Vagina (tissue), 2 donors: ENCODE data around the gene CRELD2. TPM values are rescaled to one million over a fixed set of nuclear protein-coding genes. Genes with fewer than 3 reads are reported as not detected.

ENCODE experiments used
- DNase-seq, 2 donors: peaks; one replicate each; pipeline ENCODE4 v3.0.0-alpha.2; 2017; ENCODE audit errors: extremely low spot score in 2 of 2
- H3K27ac ChIP-seq: fragments of 200-600 bp; sonication (generic); one replicate; pipeline ENCODE4 v1.5.1; 2019
- H3K27me3 ChIP-seq: fragments of 200-600 bp; sonication (generic); one replicate; pipeline ENCODE4 v1.5.1; 2019
- H3K36me3 ChIP-seq, 2 donors: fragments of 200-600 bp; sonication (generic); one replicate each; pipeline ENCODE4 v1.5.1; 2017 to 2019
- H3K4me1 ChIP-seq: fragments of 200-600 bp; sonication (generic); one replicate; pipeline ENCODE4 v1.5.1; 2019
- H3K4me3 ChIP-seq, 2 donors: fragments of 200-600 bp; sonication (generic); 1 replicate in 1 of 2; 2 replicates in 1 of 2; pipeline ENCODE4 v1.5.1; 2016 to 2019
- H3K9me3 ChIP-seq: fragments of 200-600 bp; sonication (generic); one replicate; pipeline ENCODE4 v1.5.1; 2019
- POLR2A ChIP-seq, 2 donors: fragments of 450-650 bp; IDR thresholded peaks; one replicate each; pipeline ENCODE4 v1.6.1; 2017; ENCODE audit warnings: antibody characterized with exemption in 2 of 2, mild to moderate bottlenecking in 2 of 2, moderate library complexity in 2 of 2
- POLR2AphosphoS5 ChIP-seq, 2 donors: sonication (generic); formaldehyde crosslinking; IDR thresholded peaks; one replicate each; pipeline ENCODE4 v1.9.0; 2017; ENCODE audit warnings: antibody characterized with exemption in 2 of 2, mild to moderate bottlenecking in 2 of 2, low read depth in 1 of 2; ENCODE audit not compliant: insufficient read depth in 1 of 2
- intact Hi-C: fragments of 100-400 bp; cut with DNase I; formaldehyde crosslinking; loops from one replicate; pipeline ENCODE4 v1.15.1; 2023
- total RNA-seq: library from RNA; depleted of rRNA; stranded (reverse); fragments of >200 nt; gene quantifications from one replicate; pipeline ENCODE4 v1.2.3, GENCODE V29; 2016
- TF ChIP-seq, protein P1 (sequence below), 3 experiments: fragments of 450-650 bp in 2 of 3; fragments of 200-600 bp in 1 of 3; sonication (generic) in 1 of 3; IDR thresholded peaks; one replicate each; pipeline ENCODE4 v1.5.1; 2017 to 2019; ENCODE audit warnings: antibody characterized with exemption in 3 of 3, mild to moderate bottlenecking in 2 of 3, moderate library complexity in 2 of 3

CRELD2 gene
- total RNA-seq, 1 donor from 2014 or later: 34.4 TPM

DNA sequence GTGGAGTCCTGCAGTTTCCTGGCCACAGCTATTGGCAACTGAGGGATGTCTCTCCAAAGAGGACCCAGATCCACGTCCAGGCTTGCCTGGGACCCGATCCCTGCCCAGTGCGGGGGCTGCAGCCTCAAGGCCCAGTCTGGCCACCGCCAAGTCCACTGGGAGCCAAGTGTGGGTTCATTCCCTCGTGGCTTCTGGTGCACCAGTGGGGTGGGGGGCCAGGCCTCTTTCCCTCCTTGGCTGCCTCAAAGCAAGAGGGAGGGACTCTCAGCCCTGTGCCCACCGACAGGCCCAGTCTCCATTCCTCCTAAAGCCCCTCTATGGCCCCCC, 28.8 kb downstream of the CRELD2 start:
- intact Hi-C loops: no loop called here
- Histone ChIP-seq H3K4me3 (no peak overlapping the region), H3K9me3 (no peaks in the 10 kb centered on the region), H3K27ac (no peak overlapping the region), H3K27me3 (no peaks in the 10 kb centered on the region), H3K4me1 (peaks cover 39% of the 10 kb centered on the region), H3K36me3 (no peaks in the 10 kb centered on the region)
- TF ChIP-seq, protein P1, sequence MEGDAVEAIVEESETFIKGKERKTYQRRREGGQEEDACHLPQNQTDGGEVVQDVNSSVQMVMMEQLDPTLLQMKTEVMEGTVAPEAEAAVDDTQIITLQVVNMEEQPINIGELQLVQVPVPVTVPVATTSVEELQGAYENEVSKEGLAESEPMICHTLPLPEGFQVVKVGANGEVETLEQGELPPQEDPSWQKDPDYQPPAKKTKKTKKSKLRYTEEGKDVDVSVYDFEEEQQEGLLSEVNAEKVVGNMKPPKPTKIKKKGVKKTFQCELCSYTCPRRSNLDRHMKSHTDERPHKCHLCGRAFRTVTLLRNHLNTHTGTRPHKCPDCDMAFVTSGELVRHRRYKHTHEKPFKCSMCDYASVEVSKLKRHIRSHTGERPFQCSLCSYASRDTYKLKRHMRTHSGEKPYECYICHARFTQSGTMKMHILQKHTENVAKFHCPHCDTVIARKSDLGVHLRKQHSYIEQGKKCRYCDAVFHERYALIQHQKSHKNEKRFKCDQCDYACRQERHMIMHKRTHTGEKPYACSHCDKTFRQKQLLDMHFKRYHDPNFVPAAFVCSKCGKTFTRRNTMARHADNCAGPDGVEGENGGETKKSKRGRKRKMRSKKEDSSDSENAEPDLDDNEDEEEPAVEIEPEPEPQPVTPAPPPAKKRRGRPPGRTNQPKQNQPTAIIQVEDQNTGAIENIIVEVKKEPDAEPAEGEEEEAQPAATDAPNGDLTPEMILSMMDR (IDR thresholded peaks at IDR 0.05): no peak
- no peak for TF ChIP-seq POLR2A (IDR thresholded peaks at IDR 0.05)
- no peak for TF ChIP-seq POLR2AphosphoS5 (IDR thresholded peaks at IDR 0.05; ENCODE audit: insufficient read depth in 1 of 2, low read depth in 1 of 2)
- no peak for DNase-seq

DNA sequence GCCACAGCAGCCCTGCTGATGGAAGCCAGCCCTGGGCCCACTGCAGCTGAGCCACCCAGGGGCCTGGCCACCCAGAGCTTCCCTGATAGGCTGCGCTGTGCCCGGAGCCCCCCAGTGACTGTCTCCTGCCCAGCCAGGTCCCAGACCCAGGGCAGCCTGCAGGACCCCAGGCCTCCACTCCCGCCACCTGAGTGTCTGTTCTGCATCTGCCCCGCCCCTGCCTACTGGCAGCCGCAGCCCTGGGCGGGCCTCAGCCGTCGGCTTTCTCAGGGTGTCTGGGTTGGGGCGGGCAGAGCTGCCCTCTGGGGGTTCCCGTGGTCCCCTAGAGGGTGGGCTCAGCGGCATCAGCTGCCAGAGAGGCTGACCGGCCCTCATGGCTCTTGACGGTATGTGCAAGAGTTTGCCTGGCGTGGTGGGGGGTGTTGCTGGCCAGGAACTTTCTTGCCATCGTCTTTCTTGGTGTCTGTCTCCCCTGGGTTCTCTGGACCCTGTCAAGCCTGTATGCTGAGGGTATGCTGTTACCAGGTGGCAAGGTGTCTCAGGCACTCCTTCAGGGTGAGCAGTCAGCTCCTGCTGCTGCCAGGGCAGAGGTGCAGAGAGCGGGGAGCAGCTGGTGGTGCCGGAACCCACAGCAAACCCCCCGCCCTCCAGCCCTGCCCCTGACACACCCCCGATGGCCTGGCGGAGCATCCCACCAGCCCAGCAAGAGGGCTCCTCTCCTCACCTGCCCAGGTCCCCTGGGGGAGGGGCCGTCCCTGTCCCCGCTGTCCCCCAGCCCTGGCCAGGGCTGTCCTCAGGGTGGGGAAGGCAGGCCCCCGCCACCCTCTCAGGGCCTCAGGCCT, 29.9 kb downstream of the CRELD2 start:
- DNase-seq: no peak
- H3K4me3 ChIP-seq: peak overlapping the region in 1 of 2 donors; percentile 10
- intact Hi-C loops: no loop called here
- TF ChIP-seq POLR2A (IDR thresholded peaks at IDR 0.05) (no peak), POLR2AphosphoS5 (IDR thresholded peaks at IDR 0.05; ENCODE audit: insufficient read depth in 1 of 2, low read depth in 1 of 2) (no peak)
- TF ChIP-seq, protein P1 (IDR thresholded peaks at IDR 0.05): no peak
- no peaks in the 10 kb centered on the region for H3K36me3 ChIP-seq
- H3K4me1 ChIP-seq: peaks cover 49% of the 10 kb centered on the region
- no peaks in the 10 kb centered on the region for H3K9me3 ChIP-seq
- H3K27ac ChIP-seq: peak overlapping the region; percentile 89
- no peaks in the 10 kb centered on the region for H3K27me3 ChIP-seq

DNA sequence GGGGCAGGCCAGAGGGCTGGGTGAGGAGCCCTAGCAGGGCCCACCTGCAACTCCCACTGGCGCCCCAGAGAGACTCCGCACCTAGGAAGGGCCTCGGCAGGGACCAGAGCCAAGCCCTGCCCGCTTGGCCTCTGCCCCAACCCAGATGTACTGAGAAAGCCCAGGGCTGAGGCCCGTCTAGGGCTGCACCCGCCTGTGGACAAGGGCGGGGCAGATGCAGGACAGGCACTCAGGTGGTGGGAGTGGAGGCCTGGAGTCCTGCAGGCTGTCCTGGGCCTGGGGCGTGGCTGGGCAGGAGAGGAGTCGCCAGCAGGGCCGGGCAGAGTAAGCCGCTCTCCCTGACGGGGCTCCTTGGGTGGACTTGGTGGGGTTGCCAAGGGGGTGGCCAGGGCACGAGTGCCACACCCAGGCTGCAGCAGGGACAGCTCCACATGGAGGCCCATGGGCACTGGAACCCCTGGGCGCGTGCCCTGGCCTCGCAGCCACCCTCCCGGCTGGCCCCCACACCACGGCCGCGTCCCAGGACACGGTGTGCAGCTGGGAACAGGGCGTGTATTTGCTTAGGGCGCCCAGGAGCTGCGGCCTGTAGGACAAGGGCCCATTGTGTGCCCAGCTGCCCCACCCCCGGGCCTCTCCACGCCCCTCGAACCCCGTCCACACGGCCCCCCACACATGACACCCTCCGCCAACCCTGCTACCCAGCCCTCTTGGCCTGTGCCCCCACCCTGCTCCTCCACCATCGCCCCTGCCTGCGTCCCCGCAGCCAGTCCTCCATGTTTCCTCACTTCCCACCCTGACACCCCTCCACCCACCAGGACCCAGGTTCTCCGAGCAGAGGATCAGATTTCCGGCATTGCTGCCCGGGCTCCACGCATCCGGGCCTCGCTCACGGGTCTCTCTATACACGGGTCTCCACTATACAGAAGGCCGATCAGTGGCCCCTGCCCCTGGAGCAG, 30.8 kb downstream of the CRELD2 start:
- H3K27me3 ChIP-seq: no peaks in the 10 kb centered on the region
- intact Hi-C loops: no loop called here
- DNase-seq: no peak
- peak in 1 of 2 donors; percentile 12 for TF ChIP-seq POLR2AphosphoS5 (IDR thresholded peaks at IDR 0.05; ENCODE audit: insufficient read depth in 1 of 2, low read depth in 1 of 2)
- TF ChIP-seq, protein P1 (IDR thresholded peaks at IDR 0.05): no peak
- H3K36me3 ChIP-seq: no peaks in the 10 kb centered on the region
- H3K4me1 ChIP-seq: peaks cover 52% of the 10 kb centered on the region
- H3K4me3 ChIP-seq: peak overlapping the region in 1 of 2 donors; percentile 10
- H3K9me3 ChIP-seq: no peaks in the 10 kb centered on the region
- peak overlapping the region; percentile 89 for H3K27ac ChIP-seq

DNA sequence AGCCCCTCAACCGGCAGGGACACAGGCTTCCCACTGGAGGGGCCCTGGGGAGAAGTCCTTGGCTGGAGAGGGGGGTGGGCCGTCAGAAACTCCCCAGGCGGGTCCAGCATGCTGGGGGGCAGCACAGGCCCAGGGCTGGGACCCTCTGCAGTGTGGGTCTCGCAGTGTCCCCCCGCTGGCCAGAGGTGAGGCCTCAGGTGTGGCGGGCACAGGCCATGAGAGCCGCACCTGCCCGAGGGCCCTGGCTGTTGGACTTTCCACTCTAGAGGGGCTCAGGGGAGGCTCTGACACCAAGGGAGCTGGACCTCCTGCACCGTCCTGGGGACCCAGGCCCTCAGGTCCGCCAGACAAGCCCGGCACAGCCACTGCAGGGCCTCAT, 31.5 kb downstream of the CRELD2 start:
- Histone ChIP-seq H3K36me3 (no peaks in the 10 kb centered on the region), H3K27me3 (no peaks in the 10 kb centered on the region), H3K4me3 (no peak overlapping the region), H3K9me3 (no peaks in the 10 kb centered on the region), H3K4me1 (peaks cover 59% of the 10 kb centered on the region), H3K27ac (peak overlapping the region; percentile 89)
- TF ChIP-seq POLR2AphosphoS5 (IDR thresholded peaks at IDR 0.05; ENCODE audit: insufficient read depth in 1 of 2, low read depth in 1 of 2) (no peak), POLR2A (IDR thresholded peaks at IDR 0.05) (no peak)
- TF ChIP-seq, protein P1 (IDR thresholded peaks at IDR 0.05): no peak
- DNase-seq: no peak
- intact Hi-C loops: no loop called here
